Epithelial cell of proximal tubule (primary cell): ENCODE data around the gene HOXD1. TPM values are rescaled to one million over a fixed set of nuclear protein-coding genes. Genes with fewer than 3 reads are reported as not detected.
A peak's percentile ranks its signal among the peaks of the same experiment; 100 is the strongest.

Source experiments
- DNase-seq: peaks from one replicate; pipeline ENCODE4 v3.0.0-alpha.2; 2011; ENCODE audit warnings: low read depth
- H3K4me3 ChIP-seq: 2 replicates; pipeline ENCODE4 v1.5.1; 2011; ENCODE audit warnings: low read depth, mild to moderate bottlenecking, low read length
- total RNA-seq: library from RNA; depleted of rRNA; stranded (reverse); fragments of >200 nt; gene quantifications from 2 replicates; pipeline ENCODE4 v1.2.3, GENCODE V29; 2015
- TF ChIP-seq, protein P1 (sequence below): conservative IDR thresholded peaks from 2 replicates; pipeline ENCODE4 v1.5.1; 2012; ENCODE audit warnings: low read depth, mild to moderate bottlenecking, low read length

Gene HOXD1
- total RNA-seq, 1 donor from 2014 or later, result 9.3 TPM

DNA sequence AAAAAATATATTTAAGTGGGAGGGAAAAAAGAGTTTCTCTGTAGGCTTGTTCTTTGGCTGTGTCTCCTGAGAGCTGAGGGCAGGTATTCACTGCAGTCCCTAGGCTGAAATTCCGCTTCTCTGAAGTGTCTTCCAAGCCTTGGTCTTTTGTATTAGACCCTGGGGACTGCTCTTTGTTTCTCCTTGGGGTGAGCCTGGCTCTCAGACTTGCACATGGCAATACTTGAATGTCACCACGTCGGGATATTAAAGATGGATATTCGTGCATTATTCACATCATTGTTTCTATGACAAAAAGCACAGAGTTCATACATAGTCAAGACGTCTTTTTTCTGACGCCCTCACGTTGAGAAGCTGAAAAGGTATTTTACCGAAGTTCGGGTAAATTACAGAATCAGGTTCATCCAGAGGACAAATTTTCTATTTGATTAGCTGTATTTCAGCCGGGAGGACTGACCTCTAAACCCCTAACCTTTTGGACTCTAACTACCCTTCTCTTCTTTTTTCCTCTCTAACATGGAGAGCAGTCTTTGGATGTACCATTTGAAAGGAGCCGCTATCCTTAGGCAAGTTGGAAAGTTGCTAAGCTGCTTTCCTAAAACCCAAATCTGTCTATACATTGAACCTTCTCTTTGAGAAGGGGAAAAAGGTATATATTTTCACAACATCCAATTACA lies 33.8 kb upstream of the HOXD1 start:
- peak overlapping the region; percentile 70 for H3K4me3 ChIP-seq
- TF ChIP-seq, protein P1, sequence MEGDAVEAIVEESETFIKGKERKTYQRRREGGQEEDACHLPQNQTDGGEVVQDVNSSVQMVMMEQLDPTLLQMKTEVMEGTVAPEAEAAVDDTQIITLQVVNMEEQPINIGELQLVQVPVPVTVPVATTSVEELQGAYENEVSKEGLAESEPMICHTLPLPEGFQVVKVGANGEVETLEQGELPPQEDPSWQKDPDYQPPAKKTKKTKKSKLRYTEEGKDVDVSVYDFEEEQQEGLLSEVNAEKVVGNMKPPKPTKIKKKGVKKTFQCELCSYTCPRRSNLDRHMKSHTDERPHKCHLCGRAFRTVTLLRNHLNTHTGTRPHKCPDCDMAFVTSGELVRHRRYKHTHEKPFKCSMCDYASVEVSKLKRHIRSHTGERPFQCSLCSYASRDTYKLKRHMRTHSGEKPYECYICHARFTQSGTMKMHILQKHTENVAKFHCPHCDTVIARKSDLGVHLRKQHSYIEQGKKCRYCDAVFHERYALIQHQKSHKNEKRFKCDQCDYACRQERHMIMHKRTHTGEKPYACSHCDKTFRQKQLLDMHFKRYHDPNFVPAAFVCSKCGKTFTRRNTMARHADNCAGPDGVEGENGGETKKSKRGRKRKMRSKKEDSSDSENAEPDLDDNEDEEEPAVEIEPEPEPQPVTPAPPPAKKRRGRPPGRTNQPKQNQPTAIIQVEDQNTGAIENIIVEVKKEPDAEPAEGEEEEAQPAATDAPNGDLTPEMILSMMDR, result no peak

DNA sequence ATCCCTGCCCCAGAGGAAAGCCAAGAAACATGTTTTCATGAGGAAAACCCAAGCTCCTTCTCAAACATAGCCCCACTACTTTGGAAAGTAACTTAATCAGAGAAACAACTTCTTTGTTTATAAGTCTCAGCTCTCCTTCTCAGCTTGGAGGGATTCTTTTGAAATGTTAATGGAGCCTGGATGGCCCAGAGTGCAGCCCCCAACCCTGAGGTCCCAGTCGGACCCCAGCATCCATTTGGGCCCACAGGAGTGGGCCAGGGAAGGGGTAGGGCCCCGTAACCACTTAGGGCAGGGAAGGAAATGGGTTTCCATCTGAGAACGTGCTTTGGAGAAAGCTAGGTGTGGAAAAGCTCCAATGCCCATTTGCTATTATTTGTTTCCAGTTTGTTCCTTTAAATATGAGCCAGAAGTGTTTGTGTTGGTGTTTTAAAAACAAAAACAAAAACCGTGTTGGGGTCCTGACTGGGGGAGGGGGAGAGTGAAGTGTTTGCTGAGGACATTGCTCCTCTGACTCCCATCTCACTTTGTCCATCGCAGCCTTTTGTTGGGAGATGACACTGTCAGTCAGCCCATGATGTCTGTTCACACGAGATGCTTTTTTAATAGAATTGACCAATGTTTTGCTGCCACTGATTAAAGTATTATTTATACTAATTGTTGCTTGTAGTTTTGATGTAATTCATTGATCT lies 33.0 kb upstream of the HOXD1 start:
- TF ChIP-seq, protein P1, result no peak
- peak overlapping the region; percentile 70 for H3K4me3 ChIP-seq
- no peak for DNase-seq

More for the DNA sequence above, 33.8 kb upstream of the HOXD1 start:
- DNase-seq, result no peak

DNA sequence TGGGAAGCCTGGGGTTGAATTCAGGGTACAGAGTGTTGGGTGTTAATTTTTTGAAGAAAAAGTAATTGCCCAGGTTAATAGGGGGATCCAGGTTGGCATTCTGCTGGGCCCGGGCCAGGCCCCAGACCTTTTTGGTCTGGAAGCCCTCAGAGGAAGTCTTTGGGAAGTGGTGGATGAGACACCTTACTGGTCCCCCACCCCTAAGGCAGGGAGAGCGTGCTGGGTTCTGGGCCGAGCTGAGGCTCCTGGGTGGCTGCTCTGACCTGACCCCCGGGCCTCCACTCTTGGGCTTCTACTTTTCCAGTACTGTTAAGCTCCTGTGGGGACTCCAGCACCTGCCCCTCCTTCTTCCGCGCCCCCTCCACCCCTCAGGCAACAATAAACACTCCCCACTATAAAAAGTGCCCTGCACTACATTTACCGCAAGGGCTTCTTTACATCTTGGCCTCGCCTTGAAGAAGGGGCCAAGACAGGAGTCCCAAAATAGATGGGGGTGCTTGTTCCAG lies 32.1 kb upstream of the HOXD1 start:
- peak overlapping the region; percentile 66 for H3K4me3 ChIP-seq
- TF ChIP-seq, protein P1, result no peak
- DNase-seq, result no peak

DNA sequence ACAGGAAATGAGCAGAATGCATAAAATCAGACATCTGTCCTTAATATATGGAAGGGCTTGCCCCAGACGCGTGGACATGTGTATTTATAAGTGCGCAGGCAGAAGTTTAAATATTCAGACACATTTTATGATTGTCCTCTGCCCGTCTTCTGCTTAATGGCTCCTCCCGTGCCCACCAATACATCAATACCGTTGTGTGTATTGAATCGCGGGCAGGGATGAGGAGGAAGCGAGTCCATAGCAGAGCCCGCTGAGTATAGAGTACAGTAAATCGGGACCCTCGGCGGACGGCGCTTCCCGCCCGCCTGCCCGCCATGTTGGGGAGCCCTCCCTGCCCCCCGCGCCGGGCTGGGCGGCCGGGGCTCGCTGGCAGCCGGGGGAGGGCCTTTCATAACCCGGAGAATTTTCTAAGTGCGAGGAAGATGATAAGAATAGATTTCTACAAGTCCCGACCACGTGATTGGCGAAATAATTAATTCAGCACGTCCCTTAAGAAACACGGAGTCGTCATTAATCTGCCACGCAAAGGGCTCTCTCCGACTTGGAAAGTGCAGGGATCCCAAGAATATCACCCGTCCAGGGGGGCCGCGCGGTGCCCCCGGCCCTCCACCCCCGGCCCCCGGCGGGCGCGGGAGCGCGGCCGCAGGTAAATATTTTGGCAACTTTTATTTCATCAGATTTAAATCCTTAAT lies 31.5 kb upstream of the HOXD1 start, which contains the start of gene HOXD3:
TSS of gene HOXD3 (plus strand) at position 501 of the 692 bp plus-strand sequence. CDS start 11,808 bp downstream, outside the sequence.
- peak within 1 kb of the TSS; percentile 66 for H3K4me3 ChIP-seq
- TF ChIP-seq, protein P1, result no peak
- no peak for DNase-seq

DNA sequence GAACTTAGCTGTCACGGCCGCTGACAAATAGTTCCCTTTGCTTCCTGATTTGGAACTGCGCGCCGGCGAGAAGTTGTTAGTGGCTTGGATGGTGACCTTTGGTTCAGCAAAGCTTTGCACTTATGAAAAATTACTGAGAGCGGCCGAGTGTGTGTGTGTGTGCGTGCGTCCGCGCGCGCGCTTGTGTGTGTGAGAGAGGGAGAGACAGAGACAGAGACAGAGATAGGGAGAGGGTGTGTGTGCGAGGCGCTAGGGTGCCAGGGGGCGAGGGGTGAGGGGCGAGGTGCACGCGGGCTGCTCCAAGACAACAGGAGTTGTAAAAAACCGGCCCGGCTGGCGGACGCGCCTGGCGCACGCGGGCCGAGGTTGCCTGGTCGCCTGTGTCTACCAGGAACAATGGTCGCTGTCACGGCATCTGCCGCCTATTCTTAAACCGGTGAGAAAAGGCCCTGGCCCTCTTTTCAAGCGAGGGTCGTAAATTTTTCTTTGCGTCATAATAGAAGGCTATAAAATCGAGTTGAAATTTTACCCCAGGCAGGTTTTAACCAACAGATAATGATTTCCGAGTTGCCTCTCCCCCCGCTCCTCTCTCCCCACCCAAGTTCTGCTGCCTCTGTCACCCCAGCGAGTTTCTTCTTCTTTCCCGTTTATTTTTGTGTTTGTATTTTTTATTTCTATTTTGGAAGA lies 30.8 kb upstream of the HOXD1 start:
- TF ChIP-seq, protein P1, result no peak
- DNase-seq, result no peak
- H3K4me3 ChIP-seq, result peak overlapping the region; percentile 66

DNA sequence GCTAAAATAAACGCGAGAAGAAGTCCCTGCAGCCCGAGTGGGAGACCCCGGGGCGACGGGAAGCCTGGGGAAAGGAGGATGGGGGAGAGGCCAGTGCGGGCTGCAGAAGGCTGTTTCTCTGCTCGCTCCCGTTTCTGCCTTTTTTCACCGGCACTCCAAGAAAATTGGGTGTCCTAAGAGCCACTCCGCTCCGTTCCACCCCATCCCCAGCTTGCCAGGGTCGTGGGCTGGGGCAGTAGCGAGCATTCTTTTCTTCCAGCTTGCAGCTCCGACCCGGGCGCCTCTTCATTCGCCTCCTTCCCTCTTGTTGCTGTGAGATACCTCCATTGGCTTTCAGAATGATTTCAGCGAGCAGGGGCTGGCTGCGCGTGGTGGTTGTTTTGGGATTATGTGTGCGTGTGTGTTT lies 30.3 kb upstream of the HOXD1 start:
- no peak for DNase-seq
- peak overlapping the region; percentile 66 for H3K4me3 ChIP-seq
- TF ChIP-seq, protein P1, result no peak
